UCSD-AML1 (cell line): ENCODE measurements around the gene COMMD10.

Experiments
- DNase-seq: peaks from one replicate; lab custom pipeline; 2025; ENCODE audit not compliant: unreplicated experiment; lab: John Stamatoyannopoulos, UW

The COMMD10 gene

GRCh38 chr5:116212225-116212624 lies 127.4 kb downstream of the COMMD10 start:
- no peak for DNase-seq

DNA sequence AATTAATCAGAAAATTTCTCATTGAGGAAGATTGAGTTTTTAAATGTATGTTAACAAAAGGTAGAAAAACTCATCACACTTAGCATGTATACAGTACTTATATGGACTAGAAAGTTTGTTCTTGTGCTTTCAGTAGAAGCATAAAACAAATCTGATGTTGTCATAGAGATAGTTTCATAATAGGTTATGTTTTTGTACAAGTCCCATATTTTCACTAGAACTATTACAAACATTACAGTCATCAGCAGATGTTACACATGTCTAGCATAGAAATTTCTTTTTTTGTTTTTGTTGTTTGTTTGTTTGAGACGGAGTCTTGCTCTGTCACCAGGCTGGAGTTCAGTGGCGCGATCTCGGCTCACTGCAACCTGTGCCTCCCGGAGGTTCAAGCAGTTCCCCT lies 131.4 kb downstream of the COMMD10 start:
- no peak for DNase-seq

DNA sequence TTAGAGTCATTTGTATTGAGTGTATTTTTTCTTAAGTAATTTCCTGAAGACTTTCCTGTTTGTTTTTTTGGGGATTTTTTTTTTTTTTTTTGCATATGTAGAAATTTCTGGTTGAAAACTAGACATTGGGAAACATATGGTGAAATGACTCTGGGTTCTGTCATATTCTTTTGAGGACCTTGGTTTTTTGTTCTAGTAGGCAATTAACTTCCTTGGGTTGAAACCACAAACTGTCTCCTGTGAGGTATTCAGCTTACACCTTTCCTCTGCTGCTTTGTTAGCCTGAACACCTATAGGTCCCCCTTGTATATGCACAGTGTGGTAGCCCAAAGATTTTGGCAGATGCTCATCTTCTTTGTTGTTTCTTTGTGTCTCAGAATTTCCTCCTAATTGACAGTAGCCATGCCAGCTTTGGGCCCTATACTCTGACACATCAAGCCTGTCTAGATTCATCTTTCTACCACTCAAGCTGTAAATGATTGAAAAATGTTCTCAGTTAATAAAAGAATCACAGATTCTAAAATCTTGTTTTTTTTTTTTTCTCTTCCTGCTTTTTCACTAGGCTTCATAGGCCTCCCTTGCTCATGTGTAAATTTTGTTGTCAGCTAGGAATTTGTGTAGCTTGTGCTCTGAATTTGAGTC lies 140.6 kb downstream of the COMMD10 start:
- no peak for DNase-seq

GRCh38 chr5:116229131-116229689 lies 144.4 kb downstream of the COMMD10 start:
- no peak for DNase-seq

DNA sequence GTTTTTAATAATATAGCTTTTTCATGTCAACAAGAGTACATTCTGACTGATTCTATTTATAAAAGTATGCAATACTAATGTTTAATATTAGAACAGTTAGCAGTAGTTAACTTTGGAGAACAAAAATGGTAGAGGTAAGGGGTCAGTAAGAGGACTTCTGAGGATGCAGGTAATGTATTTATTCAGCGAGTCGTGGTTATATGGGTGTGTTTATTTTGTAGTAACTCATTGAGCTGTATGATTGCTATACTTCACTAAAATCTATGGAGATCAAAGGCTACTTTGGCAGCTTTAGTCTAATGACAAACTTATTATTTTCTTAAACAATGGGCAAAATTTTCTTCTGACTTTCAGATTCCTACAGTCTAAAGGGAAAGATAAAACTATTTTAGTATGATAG lies 146.5 kb downstream of the COMMD10 start:
- no peak for DNase-seq

- DNase-seq: no peak
Observed at GRCh38 chr5:116234681-116235080, 149.9 kb downstream of the COMMD10 start.

GRCh38 chr5:116237917-116238500 lies 153.2 kb downstream of the COMMD10 start:
- no peak for DNase-seq

- DNase-seq: no peak
Observed at GRCh38 chr5:116242343-116242742, 157.5 kb downstream of the COMMD10 start.

DNA sequence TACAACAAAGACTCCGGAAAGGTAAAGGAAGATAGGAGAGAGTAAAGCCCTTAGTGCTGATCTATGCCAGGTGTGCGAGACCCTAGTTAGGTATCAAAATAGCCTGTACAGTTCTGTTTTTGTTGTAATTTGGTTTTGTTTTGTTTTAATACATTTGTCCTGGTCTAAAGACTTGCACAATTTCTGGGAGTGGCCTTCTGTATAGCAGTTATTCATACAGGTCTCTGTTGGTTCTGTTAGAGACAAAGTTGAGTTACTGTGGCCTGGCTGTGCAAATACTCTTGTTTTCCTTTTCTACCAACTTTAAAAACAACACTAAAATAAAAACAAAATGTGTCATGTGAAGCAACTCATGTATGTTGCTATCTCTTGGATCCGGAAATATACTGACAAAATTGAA lies 163.6 kb downstream of the COMMD10 start:
- DNase-seq: no peak

DNA sequence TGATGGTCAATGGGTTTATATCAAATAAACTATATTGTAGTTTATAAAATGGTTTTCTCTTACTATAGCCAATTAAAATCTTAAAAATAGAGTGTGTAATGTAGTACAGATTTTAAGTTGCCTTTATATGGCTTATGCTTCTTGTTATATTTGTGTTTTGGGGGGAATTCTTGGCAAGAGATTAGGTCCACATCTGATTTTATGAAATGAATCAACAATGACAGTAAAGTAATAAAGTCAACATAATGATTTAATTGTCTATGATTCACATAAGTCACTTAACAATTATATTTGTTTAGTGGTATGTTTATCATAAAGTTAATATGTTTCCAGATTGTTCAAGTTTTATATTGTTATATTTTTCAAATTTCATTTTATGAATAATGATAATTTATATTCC lies 164.8 kb downstream of the COMMD10 start:
- DNase-seq: no peak

DNA sequence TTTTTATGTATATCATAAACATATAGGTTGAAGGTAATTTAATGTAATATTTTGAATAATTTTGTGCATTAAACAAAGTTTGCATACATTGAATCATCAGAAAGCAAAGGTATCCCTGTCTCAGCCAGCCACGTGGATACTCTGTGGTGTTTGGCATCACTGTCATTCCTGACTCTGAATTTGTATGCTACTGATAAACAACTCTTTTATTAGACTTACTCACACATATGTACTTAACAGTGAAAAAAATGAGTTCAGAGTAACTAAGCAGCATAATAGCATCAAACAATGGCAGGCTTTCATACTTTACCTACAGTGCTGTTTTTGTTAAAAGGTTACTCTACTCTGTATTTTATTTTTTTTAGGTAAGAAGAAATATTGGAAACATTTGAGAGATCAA lies 171.9 kb downstream of the COMMD10 start:
- no peak for DNase-seq

GRCh38 chr5:116265471-116265870 lies 180.6 kb downstream of the COMMD10 start:
- no peak for DNase-seq

DNA sequence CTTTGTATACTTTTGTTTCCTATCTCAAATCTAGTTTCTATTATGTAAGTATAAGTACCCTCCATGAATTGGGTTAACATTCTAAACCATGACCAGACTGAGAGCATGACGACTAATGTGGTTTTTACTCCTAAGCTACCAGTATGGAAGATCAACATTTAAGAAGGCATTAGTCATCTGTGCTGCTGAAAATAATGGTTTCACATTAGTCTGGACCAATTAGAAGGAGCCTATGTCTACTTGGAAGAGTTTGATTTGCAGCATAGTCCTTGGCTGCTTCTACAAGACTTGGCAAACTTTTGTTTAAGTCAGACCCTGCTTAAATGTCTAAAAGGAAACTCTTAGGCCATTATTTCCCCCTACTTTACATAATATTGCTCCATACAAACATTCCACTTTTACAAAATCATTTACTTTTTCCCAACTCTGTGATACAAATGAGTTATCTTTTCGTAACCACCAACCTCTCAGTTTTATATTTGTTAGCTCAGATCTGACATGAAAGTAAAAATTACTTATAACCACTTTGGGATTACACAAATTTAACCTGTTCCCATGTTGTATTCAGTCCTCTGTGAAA lies 186.7 kb downstream of the COMMD10 start:
- no peak for DNase-seq

GRCh38 chr5:116272281-116272941 lies 187.6 kb downstream of the COMMD10 start:
- no peak for DNase-seq

DNA sequence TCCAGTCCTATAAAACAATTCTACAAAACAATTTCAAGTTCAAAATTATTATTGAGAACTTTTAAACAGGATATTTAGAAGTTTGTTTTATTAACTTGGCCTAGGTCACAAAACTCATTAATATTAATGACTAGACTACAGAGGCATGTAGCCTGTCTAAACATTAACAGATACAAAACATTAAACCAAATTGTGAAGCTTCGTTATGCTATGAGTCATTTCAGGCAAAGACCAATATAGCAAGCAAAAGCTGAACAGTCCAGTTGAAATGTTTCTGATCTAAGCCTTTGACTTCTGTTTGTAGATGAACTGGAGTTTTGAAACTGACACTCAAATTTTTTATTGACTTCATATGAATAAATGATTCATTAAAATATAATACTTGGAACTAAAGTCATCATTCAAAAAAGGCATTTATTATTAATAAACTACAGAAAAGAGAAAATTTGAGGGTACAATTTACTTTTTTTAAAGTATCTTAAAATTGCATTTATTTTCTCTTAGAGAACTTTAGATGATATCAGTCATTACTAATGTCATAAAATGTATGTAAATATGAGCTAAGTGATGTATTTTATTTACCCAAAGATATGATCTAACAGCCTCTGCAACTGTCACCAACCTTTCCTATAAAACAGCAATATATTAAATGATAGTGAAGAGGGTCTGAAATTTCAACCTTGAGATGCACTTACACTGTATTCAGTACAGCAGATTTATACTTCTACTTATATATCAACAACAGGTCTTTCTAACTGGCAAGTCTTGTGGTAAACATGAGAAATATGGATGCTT lies 188.8 kb downstream of the COMMD10 start:
- no peak for DNase-seq

DNA sequence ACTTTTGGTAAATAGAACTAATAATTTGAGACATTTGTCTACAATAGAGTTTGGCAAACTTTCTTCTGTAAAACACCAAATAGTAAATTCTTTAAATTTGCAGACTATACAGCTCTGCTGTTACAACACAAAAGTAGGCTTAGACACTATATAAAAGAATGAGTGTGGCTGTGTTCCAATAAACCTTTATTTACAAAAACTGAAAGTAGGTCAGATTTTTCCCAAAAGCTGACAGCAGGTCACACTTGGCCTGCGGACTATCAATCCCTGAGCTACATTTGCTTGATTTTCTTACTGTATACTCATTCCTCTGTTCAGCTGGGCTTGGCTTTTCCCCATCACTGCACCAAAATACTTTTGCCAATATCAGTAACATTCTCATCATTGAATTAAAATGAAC lies 189.4 kb downstream of the COMMD10 start:
- DNase-seq: no peak

DNA sequence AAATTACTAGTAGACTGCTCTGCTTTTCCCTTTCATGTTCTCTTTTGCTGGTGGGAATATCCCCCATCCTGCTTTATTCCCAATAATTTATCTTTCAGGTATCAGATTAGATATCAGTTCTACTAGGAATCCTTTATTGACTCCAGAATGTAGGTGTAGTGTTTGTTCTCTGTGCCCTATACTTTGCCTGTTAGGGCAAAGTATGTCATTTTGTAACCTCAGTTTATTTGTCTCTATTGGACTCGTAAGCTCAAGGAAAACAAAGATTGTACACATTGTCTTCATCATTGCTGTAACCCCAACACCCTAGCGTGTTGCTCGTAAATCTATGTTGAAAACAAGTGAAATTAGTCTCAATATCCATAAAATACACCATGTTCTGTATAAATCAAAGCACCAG lies 190.5 kb downstream of the COMMD10 start:
- no peak for DNase-seq

DNA sequence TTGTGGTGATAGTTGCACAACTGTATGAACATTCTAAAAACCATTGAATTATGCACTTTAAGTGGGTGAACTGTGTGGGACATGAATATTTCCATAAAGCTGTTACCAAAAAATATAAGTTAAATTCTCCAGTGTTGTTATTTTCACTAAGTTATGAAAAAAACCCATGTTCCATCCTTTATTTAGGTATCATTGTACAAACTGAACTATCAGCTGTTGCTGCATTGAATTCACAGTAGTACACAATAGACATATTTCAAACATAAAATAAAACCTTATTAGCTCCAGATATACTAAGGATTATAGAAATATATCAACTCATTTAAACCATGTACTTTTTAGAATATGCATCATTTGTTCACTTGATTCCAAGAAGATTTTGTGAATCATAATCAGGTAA lies 192.1 kb downstream of the COMMD10 start:
- DNase-seq: no peak

DNA sequence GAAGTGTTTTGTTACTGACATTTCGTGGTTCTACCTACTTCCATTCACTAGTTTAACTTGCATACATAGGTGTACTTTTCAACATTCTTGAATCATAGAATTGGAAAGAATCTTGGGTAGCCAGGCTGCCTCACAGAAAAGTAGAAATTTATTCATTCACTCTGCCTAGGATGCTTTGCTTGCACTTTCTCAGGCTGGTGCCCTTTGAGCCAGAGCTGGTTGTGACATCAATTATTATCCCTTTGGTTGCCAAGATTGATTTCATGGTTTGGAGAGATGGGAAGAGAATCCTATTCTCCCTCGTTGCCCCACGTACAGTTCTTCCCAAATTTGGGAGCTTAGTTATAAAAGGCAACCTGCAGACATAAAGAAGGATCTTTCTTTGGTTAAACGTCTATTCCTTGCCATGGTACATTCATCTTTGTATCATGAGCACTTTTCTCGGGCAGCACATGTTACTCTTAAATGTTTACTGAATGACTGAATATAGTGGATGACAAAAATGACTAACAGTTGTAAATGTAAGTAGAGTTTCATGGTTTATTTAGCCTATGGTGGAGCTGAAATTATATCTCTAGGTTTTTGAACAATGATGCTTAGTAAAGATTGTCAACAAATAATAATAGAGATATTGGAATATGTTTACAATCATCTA lies 195.5 kb downstream of the COMMD10 start:
- no peak for DNase-seq

DNA sequence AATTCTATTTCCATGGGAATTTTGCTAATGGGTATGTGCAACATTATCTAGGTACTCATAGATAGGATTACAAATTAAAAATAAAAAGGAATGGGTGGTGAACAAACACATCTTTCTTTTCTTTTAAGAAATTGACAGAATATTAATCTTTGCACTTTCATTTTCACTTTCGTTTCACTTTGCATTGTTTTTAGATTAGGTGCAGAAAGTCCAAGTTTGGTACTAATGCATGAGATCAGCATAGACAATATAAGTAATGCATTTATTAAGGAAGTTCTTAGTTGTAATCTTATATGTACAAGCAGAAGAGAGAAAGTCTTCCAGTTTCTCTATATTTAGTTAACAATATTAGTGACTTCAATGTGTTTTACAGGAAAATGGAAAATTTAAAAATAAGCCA lies 196.5 kb downstream of the COMMD10 start:
- no peak for DNase-seq

- DNase-seq: no peak
Observed at GRCh38 chr5:116288524-116288923, 203.7 kb downstream of the COMMD10 start.
